Umbilical cord (tissue), 2 donors: ENCODE data around the gene GLE1. TPM values are rescaled to one million over a fixed set of nuclear protein-coding genes. Genes with fewer than 3 reads are reported as not detected.

Source experiments
- DNase-seq: peaks from one replicate; pipeline ENCODE4 v3.0.0-alpha.2; 2015; ENCODE audit warnings: low spot score
- total RNA-seq: library from RNA; depleted of rRNA; stranded (reverse); fragments of >200 nt; gene quantifications from one replicate; pipeline ENCODE4 v1.2.3, GENCODE V29; 2014; ENCODE audit warnings: low replicate concordance; ENCODE audit not compliant: insufficient read depth

Gene GLE1
- 8.7 TPM for total RNA-seq

GRCh38 chr9:128504485-128505413 lies at the start of gene GLE1:
Gene GLE1, plus strand, starts transcription at chr9:128504719. Its CDS starts 87 bp downstream, at chr9:128504806.
- DNase-seq, result peak; percentile 95

- DNase-seq, result no peak
These were observed 49.5 kb upstream of the GLE1 start for GRCh38 chr9:128454991-128455390.

GRCh38 chr9:128455849-128456612 lies 48.5 kb upstream of the GLE1 start, which contains the start of gene ODF2:
Gene ODF2, plus strand, starts transcription at chr9:128456006. Its CDS starts 86 bp downstream, at chr9:128456092.
- DNase-seq, result peak; percentile 99

DNA sequence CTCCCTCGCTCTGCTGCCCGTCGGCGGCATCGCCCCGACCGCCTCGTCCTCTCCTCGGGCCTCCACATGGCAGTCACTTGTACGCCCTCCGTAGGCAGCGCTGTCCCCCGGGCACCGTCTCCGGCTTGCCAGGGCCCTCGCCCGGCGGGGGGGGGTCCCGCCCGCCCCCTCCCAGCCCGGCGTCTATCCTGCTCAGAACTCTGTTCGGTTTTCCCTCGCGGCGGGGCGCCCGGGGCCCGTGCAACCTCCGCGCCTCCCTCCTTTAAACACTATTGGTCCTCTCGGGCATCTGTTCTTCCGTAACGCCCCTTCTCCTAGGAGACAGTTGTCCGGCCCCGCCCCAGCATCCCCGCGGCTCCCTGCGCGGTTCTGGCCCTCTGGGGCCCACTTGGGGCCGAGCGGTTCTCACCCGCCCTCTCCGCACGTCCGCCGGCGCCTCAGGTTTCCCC lies 47.9 kb upstream of the GLE1 start:
- peak; percentile 87 for DNase-seq

DNA sequence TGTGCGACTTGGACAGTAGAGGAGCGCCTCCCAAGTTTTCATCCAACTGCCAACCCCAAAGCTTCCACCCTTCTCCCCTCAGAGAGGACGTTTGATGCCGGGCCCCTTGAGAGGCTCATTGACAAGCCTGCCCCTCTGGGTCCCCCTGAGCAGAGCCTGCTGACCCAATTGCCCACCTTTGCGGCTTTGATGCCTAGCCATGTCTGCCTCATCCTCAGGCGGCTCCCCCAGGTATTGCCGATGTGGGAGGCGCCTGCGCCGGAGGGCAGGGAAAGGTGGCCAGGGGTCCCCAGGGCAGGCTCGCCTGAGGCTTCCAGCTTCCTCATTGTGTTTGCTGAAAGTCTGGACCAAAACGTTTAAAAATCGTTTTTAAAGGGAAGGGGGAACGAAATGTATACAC lies 47.3 kb upstream of the GLE1 start:
- no peak for DNase-seq

- DNase-seq, result no peak
These were observed 45.5 kb upstream of the GLE1 start for GRCh38 chr9:128459011-128459410.

DNA sequence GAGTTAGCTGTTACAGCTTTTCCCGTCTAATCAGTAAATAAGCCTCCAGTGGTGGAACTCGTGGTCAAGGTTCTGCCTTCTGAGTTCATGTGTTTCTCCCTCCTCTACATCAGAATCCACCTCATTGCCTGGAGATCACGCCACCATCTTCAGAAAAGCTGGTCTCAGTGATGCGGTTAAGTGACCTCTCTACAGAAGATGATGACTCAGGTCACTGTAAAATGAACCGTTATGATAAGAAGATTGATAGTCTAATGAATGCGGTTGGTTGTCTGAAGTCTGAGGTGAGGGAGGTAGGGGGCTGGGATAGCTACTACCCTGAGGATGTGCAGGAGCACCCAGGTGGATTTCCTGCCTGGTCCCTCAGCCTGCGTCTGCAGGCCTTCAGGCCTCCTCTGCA lies 35.4 kb upstream of the GLE1 start:
- DNase-seq, result no peak

DNA sequence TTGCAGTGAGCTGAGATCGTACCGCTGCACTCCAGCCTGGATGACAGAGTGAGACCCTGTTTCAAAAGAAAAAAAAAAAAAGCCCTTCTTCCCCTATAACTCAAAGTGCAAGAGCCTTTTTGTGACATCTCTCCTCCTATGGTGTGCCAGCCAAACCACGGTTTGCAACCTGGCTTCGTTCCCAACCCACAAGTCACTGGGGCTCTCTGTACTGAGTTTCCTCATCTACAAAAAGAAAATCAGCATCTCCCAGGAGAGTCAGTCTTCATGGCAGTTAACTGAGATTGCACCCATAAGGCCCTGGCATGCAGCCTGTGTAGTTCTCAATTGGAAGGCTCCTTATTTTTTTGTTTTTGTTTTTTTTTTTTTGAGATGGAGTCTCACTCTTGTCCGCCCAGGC lies 34.0 kb upstream of the GLE1 start:
- DNase-seq, result no peak

DNA sequence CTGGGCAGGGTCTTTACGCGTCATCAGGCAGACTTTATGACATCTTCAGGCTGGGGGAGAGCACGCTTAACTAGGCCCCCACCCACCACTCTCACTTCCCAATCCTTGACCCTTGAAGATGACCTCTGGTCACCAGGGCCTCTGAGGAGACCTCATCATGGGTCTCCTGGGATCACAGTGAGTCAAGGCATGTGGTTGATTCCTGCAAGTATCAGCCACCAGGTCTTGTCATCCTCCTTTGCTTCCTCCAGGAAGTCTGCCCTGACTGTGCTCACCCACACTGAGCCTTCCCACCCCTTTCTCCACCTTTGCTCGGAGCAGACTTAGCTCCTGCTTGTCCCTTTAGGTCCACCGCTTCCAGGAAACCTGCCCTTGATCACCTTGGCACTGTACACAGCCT lies 31.4 kb upstream of the GLE1 start:
- no peak for DNase-seq

- DNase-seq, result no peak
These were observed 28.7 kb upstream of the GLE1 start for GRCh38 chr9:128475867-128476266.

- DNase-seq, result no peak
These were observed 25.3 kb upstream of the GLE1 start for GRCh38 chr9:128479262-128479661.

- DNase-seq, result no peak
These were observed 23.0 kb upstream of the GLE1 start for GRCh38 chr9:128481561-128481960.

GRCh38 chr9:128482186-128482585 lies 22.3 kb upstream of the GLE1 start:
- no peak for DNase-seq

DNA sequence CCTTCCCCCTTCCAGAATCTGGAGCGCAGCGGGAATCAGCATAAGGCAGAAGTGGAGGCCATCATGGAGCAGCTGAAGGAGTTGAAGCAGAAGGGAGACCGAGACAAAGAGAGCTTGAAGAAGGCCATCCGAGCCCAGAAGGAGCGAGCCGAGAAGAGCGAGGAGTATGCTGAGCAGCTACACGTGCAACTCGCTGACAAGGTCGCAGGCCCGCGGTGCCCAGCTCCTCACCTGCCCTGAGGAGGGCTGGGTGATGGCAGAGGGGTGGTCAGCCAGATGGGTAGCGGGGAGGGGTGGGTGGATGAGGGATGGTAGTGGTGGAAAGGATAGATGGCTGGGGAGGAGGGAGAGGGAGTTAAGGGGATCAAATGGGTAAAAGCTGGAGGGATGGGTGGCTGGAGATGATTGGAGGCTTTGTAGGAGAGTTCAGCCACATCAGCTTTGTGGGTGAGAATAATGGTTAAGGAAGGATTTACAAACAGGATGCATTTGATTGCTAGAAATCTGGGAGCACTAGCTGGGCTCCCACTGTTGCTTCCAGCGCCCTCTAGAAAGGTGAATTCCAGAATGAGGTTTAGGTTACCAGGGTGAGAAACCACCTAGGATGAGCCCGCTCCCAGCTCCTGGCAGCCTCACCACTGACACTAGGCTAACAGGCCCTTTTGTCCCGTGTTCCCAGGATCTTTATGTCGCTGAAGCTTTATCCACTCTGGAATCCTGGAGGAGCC lies 19.7 kb upstream of the GLE1 start:
- no peak for DNase-seq

DNA sequence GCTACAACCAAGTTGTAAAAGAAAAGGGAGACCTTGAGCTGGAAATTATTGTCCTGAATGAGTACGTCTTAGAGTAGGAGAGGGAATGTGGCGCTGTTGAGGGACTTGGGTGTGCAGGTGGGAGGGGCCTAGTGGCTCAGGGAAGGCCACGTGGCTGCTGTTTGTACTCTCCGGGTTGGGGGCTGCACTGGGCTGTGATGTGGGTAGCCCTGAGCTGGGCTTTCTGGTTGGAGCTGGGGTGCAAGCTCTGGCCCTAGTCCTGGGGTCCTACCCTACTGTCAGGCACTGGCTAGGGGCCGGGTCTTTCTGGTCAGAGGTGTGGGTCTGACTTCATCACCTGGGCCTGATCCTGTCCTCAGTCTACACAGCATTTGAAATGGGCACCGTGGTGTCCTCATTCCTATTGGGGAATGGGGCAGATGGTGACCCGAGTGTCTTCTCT lies 19.1 kb upstream of the GLE1 start:
- DNase-seq, result no peak

DNA sequence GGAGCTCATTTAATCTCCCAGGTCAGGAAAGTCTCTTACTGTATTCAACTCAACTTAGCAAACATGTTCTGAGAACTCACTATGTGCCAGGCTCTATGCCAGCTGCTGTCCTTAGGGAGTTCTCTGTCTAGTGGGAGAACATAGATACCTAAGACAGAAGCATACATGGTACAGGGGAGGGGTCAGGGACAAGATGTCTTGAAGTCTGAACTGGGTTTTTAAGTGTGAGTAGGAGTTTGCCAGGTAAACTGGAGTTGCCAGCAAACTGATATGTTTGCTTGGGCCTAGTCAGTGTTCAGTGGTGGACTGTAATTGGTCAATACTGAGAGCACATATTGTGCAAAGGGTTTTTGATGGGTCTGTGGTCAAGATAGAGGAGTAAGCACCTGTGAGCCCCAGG lies 18.3 kb upstream of the GLE1 start:
- DNase-seq, result no peak

- DNase-seq, result no peak
These were observed 11.1 kb upstream of the GLE1 start for GRCh38 chr9:128493424-128493823.

DNA sequence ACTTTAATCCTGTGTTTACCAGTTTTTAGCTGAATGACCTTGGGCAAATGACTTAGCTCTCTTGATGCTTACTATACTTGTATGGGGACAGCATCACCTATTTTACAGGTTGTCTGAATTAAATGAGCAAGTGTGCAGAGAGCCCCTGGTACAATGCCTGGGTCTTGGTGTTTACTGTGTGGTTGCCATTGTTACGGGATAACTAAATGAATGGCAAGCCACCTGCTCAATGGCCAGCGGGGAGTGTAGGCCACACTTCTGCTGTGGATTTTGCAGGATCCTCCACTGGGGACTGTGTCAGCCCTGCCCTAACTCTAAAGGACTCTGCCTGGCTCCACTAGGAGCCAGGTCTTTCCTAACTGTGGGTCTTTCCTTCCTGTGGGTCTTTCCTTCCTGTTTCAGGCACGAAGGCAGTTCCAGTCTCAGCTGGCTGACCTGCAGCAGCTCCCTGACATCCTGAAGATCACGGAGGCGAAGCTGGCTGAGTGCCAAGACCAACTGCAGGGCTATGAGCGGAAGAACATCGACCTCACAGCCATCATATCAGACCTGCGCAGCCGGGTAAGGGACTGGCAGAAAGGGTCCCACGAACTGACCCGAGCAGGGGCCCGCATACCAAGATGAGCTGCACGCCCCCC lies 10.3 kb upstream of the GLE1 start:
- DNase-seq, result peak; percentile 59

DNA sequence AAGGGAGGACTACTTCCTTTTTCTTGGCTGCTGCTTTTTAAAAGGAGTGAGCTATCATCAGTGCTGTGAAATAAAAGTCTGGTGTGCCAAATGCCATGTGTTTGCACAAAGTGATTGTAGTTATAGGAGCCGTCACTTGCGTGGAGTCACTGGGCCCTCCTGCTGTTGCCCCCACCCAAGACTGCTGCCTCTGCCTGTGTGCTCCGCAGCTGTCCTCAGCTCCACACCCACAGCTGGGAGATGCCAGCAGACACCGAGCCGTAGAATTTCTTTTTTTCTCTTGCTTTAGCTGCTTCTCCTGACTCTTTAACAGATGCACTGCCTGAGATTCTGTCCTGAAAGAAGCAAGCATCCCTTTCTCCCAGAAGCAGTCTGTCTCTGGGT lies 9.8 kb upstream of the GLE1 start:
- DNase-seq, result no peak

GRCh38 chr9:128495296-128495695 lies 9.2 kb upstream of the GLE1 start:
- DNase-seq, result no peak

DNA sequence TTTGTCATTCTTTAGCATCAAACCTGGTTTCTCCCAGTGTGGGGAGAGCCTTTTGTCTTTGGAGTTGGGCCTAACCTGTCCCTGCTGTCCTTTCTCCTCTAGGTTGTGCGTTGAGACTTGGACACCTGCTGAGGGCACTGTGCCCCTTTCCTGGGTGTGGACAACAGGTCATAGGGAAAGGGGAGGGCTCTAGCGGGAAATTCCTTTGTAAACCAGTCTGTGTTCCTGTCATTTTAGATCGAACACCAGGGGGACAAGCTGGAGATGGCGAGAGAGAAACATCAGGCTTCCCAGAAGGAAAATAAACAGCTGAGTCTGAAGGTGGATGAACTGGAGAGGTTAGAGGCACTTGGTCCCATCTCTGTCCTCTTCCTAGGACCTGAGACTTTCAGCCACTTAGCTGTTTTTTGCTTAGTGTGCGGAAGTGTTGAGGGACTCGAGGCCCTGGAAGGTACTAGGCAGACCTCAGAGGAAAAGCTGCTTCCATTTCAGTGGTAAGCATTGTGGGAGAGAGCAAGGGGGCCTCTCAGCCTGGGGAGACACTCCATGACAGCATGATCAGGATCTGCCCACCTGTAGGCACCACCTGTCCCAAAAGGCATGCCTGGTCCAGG lies 8.6 kb upstream of the GLE1 start:
- no peak for DNase-seq
